Occipital lobe (tissue), 2 donors: ENCODE data around the gene NDST1. TPM values are rescaled to one million over a fixed set of nuclear protein-coding genes. Genes with fewer than 3 reads are reported as not detected.

Experiments used
- DNase-seq: peaks from one replicate; lab custom pipeline; 2025; lab: John Stamatoyannopoulos, UW
- total RNA-seq: library from RNA; depleted of rRNA; stranded (reverse); fragments of >200 nt; gene quantifications from one replicate; pipeline ENCODE4 v1.2.3, GENCODE V29; 2014

The NDST1 gene
- total RNA-seq, 1 donor from 2014 or later = 23.1 TPM

- no peak for DNase-seq
These were observed 34.0 kb downstream of the NDST1 start for GRCh38 chr5:150541895-150542294.

DNA sequence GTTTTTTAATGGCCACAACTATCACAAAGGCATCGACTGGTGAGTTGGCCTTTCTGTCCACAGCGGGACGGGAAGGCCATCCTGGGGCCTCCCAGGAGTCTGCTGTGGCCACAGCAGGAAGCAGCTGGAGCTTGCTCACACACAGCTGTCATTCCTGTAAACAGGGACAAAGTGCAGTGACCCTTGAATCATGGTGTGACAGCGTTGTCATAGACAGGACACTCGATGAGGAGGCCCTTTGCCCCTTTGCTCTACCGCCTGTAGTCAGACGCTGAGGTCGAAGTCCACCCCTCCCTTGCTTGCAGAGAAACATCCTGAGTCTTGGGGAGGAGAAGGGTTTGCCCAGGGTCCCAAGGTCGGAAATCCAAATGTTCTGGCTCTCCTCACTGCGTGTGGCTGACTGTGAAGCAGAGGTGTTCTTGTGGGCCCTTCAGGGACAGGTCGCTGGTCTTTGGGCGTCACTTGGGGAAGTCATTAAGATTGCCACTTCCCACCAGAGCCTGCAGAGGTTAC lies 35.1 kb downstream of the NDST1 start:
- no peak for DNase-seq

- DNase-seq = no peak
These were observed 36.8 kb downstream of the NDST1 start for GRCh38 chr5:150544611-150545219.

DNA sequence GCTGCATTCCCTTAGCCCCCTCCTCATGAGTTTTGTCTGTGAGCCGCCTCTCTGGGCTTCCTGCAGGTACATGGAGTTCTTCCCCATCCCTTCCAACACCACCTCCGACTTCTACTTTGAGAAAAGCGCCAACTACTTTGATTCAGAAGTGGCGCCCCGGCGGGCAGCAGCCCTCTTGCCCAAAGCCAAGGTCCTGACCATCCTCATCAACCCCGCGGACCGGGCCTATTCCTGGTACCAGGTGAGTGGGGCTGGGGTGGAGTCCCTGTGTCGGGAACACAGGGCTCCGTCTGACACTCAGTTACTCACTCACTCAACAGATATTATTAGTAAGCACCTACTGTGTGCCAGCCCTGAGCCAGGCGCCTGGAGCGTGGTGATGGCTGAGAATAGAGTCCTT lies 37.3 kb downstream of the NDST1 start:
- DNase-seq = no peak

DNA sequence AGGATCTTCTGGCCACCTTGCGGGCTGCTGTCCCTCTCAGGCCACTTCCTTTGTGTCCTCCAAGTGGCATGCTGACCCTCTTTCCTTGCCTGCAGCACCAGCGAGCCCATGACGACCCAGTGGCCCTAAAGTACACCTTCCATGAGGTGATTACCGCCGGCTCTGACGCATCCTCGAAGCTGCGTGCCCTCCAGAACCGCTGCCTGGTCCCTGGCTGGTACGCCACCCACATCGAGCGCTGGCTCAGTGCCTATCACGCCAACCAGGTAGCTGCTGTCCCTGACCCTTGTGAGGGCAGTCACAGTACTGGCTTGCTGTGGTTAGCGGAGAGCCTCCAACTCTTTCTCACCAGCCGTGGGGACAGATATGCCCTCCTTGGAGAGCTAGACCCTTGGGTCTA lies 40.2 kb downstream of the NDST1 start:
- no peak for DNase-seq

GRCh38 chr5:150549735-150550134 lies 41.8 kb downstream of the NDST1 start:
- no peak for DNase-seq

DNA sequence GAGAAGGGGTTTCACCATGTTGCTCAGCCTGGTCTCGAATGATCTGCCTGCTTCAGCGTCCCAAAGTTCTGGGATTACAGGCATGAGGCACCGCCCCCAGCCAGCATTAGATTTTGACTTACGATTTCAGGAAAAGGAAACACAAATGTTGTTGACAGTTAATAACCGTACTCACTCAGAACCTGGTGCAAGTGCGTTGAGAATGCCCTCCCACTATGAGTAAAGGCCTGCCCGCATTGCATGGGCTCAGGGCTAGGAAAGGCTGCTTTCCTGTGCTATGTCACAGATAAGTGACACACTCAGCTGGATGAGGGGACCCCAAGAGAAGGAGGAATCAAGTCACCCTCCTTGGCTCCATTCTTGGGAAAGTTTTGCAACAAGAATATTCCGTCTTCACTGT lies 42.4 kb downstream of the NDST1 start:
- DNase-seq = no peak

DNA sequence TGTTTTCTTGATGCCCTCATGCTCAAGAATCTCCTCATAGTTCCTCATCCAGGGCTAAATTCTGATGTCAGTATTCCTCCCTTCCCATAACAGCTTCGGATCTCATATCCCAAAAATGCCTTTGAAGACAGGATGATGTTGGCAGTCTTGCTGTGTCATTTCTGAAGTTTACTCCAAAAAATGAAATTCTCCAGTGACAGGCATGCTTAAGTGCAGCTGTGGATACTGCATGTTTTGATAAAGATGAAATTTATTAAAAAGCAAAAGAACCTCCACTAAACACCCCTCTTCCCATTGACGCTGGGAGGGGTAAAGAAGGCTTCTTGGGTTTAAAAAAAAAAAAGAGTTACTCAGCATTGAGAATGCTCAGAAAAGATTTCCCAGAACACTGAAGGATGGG lies 43.1 kb downstream of the NDST1 start:
- no peak for DNase-seq

GRCh38 chr5:150553402-150553801 lies 45.5 kb downstream of the NDST1 start:
- DNase-seq = no peak

- no peak for DNase-seq
These were observed 46.0 kb downstream of the NDST1 start for GRCh38 chr5:150553911-150554310.

DNA sequence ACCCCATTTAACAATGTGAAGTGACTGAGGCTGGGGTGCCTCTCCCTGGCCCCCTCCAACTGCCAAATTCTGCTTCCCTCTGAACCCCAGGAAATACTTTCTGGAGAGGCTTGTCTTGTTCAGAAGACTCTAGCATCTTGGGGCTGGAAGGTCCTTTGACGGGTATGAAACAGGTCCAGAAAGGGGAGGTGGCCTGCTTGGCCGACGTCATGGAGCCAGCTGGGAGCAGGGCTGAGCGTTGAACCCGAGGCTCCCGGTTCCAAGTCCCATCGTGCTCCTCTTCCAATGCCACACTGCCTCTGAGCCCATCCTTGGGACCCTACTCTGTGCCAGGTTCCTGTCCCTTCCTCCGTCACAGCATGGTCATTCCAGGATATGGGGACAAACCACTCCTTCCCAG lies 46.9 kb downstream of the NDST1 start:
- DNase-seq = no peak

- DNase-seq = no peak
These were observed 48.2 kb downstream of the NDST1 start for GRCh38 chr5:150556106-150556505.

- DNase-seq = no peak
These were observed 49.1 kb downstream of the NDST1 start for GRCh38 chr5:150556859-150557508.

DNA sequence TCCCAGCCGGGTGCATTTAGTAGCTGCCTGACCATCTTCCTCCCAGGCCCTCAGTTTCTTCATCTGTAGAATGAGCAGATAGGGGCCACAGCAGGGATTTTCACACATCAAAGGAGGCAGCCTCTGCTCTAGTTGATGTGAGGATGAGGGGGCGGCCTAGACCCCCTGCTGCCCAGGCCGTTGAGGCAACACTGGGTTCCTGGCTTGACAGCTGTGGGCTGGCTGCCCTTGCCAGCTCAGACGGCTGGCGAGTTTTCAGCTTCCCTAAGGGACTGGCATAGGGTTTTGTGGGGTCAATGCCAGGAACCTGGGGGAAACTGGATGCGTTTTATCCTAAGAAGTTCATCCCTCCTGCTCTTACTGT lies 49.6 kb downstream of the NDST1 start:
- no peak for DNase-seq

- DNase-seq = no peak
These were observed 50.2 kb downstream of the NDST1 start for GRCh38 chr5:150558088-150558621.

GRCh38 chr5:150559088-150559487 lies 51.2 kb downstream of the NDST1 start:
- DNase-seq = no peak

DNA sequence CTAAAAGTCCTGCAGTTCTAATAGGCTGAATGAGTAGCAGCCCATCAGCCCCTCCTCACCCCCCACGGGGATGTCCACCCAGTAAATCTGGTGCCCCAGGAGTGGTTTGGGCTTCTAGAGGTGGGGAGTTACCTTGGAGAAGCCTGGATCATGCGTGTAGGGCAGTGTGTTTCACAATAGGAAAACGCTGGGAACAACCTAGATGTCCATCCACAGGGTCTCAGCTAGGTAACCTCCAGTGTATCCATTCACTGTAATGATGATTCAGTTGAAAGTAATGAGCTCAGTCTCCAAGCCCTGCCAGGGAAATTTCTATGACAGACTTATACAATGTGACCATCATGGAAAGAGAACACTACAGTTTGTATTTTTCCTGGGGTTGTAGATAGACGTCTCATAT lies 51.8 kb downstream of the NDST1 start:
- DNase-seq = no peak

GRCh38 chr5:150560401-150561191 lies 52.7 kb downstream of the NDST1 start:
- DNase-seq = peak; percentile 60

- DNase-seq = no peak
These were observed 53.2 kb downstream of the NDST1 start for GRCh38 chr5:150561192-150561512.

DNA sequence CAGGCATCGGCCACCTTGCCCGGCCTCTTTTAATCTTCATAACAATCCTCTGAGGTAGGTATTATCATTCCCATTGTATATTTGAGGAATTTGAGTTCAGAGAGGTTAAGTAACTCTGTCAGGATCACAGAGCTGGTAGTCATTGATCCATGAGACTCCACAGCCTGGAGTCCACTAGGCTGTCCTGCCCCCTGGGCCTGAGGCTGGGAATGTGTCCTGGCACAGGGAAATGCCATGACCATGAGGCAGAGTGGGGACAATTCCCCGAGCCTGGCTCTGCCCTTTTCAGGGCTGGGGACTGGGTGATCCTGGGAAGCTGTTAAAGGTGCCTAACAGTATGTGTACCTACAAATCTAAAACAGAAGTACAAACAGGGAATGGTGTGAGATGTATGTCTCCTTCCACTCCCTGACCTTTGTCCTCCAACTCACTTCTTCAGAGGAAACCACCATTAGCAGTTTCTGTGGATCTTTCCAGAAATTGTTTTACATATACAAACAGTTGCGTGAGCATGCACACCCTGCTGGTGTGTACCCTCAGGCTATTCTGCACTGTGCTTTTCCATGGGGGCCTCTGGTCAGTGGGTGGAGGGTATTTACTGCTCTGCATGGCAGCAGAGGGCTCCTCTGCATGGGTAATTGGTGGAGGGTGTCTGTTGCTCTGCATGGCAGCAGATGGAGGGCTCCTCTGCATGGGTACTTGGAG lies 53.8 kb downstream of the NDST1 start:
- no peak for DNase-seq

- no peak for DNase-seq
These were observed 54.9 kb downstream of the NDST1 start for GRCh38 chr5:150562832-150563231.

GRCh38 chr5:150565868-150566267 lies 57.9 kb downstream of the NDST1 start:
- no peak for DNase-seq
